K562 (cell line): ENCODE measurements around the gene ANK3. TPM values are rescaled to one million over a fixed set of nuclear protein-coding genes. Genes with fewer than 3 reads are reported as not detected.
A peak's percentile ranks its signal among the peaks of the same experiment; 100 is the strongest.

Experiments
- CREBBP ChIP-seq: IDR thresholded peaks from one replicate; pipeline ENCODE4 v1.6.1; 2012; ENCODE audit warnings: low read depth, mild to moderate bottlenecking, control low read depth, inconsistent platforms, low read length
- FOSL1 ChIP-seq: fragments of 200-800 bp; sonication (Bioruptor generic); conservative IDR thresholded peaks from 2 replicates; pipeline ENCODE4 v1.6.1; 2016; ENCODE audit warnings: missing genetic modification characterization, missing compliant biosample characterization
- HDAC2 ChIP-seq: fragments of 450-650 bp; IDR thresholded peaks from 2 replicates; pipeline ENCODE4 v1.6.1; 2016; ENCODE audit warnings: mild to moderate bottlenecking
- HDAC8 ChIP-seq: fragments of 450-650 bp; IDR thresholded peaks from 2 replicates; pipeline ENCODE4 v1.6.1; 2016; ENCODE audit warnings: mild to moderate bottlenecking, missing genetic modification characterization, moderate library complexity, missing compliant biosample characterization
- ILF3 ChIP-seq: fragments of 450-650 bp; IDR thresholded peaks from 2 replicates; pipeline ENCODE4 v1.6.1; 2018; ENCODE audit warnings: antibody characterized with exemption, mild to moderate bottlenecking, moderate library complexity, borderline replicate concordance
- MCM7 ChIP-seq, 2 experiments: fragments of 450-650 bp; IDR thresholded peaks; 2 replicates each; pipeline ENCODE4 v1.6.1; 2016 to 2018
- MEIS2 ChIP-seq: fragments of 450-650 bp; IDR thresholded peaks from 2 replicates; pipeline ENCODE4 v1.6.1; 2014; ENCODE audit warnings: mild to moderate bottlenecking; ENCODE audit not compliant: partially characterized antibody
- MTF1 ChIP-seq: fragments of 250-450 bp; sonication (Bioruptor Pico); IDR thresholded peaks from 2 replicates; pipeline ENCODE4 v1.9.0; 2021; ENCODE audit warnings: moderate library complexity, mild to moderate bottlenecking, inconsistent platforms, borderline replicate concordance
- NFIC ChIP-seq: fragments of 450-650 bp; IDR thresholded peaks from 2 replicates; pipeline ENCODE4 v1.6.1; 2017; ENCODE audit warnings: mild to moderate bottlenecking, inconsistent platforms
- NFYB ChIP-seq: IDR thresholded peaks from 2 replicates; pipeline ENCODE4 v1.6.1; 2011; ENCODE audit warnings: mild to moderate bottlenecking, moderate library complexity; ENCODE audit not compliant: insufficient read length; ENCODE audit errors: extremely low read depth
- RAD51 ChIP-seq: fragments of 450-650 bp; IDR thresholded peaks from 2 replicates; pipeline ENCODE4 v1.7.1; 2016; ENCODE audit warnings: low read depth, mild to moderate bottlenecking, borderline replicate concordance
- SAP30 ChIP-seq: fragments of 200-600 bp; sonication (generic); IDR thresholded peaks from 2 replicates; pipeline ENCODE4 v1.6.1; 2012; ENCODE audit warnings: borderline replicate concordance, low read depth, mild to moderate bottlenecking, moderate library complexity, low read length, control low read depth, inconsistent platforms; ENCODE audit not compliant: insufficient read depth, poor library complexity, severe bottlenecking
- SMARCE1 ChIP-seq: fragments of 450-650 bp; IDR thresholded peaks from 2 replicates; pipeline ENCODE4 v1.7.1; 2016; ENCODE audit warnings: mild to moderate bottlenecking
- ZC3H8 ChIP-seq: fragments of 450-650 bp; IDR thresholded peaks from 2 replicates; pipeline ENCODE4 v1.6.1; 2017
- ZNF764 ChIP-seq: fragments of 250-450 bp; sonication (Bioruptor Pico); IDR thresholded peaks from 2 replicates; pipeline ENCODE4 v1.4.0; 2020; ENCODE audit warnings: low read depth, mild to moderate bottlenecking, moderate library complexity
- polyA plus RNA-seq, 8 experiments: library from polyadenylated mRNA; depleted of rRNA in 4 of 8; stranded (reverse) in 5 of 8; unstranded in 3 of 8; fragments of >200 nt; fragmentation: Nextera tagmentation in 2 of 8; fragmentation: Illumina TruSeq in 1 of 8; extraction: Ambion mirVana in 2 of 8; extraction: Trizol in 1 of 8; gene quantifications; 2 replicates each; pipeline versions ENCODE4 v1.2.1 to v1.2.3, GENCODE V29; 2011 to 2014; ENCODE audit warnings: inconsistent platforms in 1 of 8, missing spikeins in 1 of 8
- total RNA-seq, 7 experiments: library from RNA; depleted of rRNA in 6 of 7; stranded (reverse); fragments of >200 nt in 6 of 7; fragmentation: Illumina TruSeq in 2 of 7; extraction: Trizol in 2 of 7; gene quantifications; 2 replicates each; pipeline versions ENCODE4 v1.2.1 to v1.2.3, GENCODE V29; 2011 to 2021; ENCODE audit warnings: low replicate concordance in 1 of 7
- TF ChIP-seq, protein P1 (sequence below), 2 experiments: fragments of 450-650 bp; IDR thresholded peaks; 2 replicates each; pipeline ENCODE4 v1.6.1; 2016; ENCODE audit warnings: mild to moderate bottlenecking in 2 of 2, borderline replicate concordance in 1 of 2, low read depth in 1 of 2, moderate library complexity in 1 of 2
- TF ChIP-seq, protein P2 (sequence below): fragments of 450-650 bp; IDR thresholded peaks from 2 replicates; pipeline ENCODE4 v1.6.1; 2016; ENCODE audit warnings: mild to moderate bottlenecking
- TF ChIP-seq, protein P3 (sequence below): fragments of 250-450 bp; sonication (Bioruptor Pico); IDR thresholded peaks from 2 replicates; pipeline ENCODE4 v1.5.0; 2021

The ANK3 gene
- total and polyA plus RNA-seq, 9 of the 15 experiments (the other 6 are each of a cell fraction or from before 2014, with no cell fraction given) = 10.0 to 32.3 (median 17.9) TPM

DNA sequence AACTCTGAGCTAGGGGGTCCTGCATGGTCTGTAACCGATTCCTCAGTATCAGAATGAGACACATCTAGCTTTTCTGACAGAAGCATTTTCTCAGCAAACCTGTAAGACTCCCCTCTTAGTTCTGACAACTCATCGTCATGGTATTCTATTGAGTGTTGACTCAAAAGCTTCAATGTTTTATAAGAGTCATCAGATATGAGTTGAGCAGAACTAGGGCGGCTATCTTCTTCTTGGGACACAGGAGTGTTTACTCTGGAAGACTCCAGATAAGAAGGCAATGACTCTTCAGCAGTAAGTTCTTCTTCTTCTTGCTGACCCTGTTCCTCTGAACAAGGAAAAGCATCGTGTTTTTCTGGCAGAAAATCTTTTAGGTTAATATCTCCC is 316.3 kb downstream of the ANK3 start (continued):
- TF ChIP-seq, protein P1, sequence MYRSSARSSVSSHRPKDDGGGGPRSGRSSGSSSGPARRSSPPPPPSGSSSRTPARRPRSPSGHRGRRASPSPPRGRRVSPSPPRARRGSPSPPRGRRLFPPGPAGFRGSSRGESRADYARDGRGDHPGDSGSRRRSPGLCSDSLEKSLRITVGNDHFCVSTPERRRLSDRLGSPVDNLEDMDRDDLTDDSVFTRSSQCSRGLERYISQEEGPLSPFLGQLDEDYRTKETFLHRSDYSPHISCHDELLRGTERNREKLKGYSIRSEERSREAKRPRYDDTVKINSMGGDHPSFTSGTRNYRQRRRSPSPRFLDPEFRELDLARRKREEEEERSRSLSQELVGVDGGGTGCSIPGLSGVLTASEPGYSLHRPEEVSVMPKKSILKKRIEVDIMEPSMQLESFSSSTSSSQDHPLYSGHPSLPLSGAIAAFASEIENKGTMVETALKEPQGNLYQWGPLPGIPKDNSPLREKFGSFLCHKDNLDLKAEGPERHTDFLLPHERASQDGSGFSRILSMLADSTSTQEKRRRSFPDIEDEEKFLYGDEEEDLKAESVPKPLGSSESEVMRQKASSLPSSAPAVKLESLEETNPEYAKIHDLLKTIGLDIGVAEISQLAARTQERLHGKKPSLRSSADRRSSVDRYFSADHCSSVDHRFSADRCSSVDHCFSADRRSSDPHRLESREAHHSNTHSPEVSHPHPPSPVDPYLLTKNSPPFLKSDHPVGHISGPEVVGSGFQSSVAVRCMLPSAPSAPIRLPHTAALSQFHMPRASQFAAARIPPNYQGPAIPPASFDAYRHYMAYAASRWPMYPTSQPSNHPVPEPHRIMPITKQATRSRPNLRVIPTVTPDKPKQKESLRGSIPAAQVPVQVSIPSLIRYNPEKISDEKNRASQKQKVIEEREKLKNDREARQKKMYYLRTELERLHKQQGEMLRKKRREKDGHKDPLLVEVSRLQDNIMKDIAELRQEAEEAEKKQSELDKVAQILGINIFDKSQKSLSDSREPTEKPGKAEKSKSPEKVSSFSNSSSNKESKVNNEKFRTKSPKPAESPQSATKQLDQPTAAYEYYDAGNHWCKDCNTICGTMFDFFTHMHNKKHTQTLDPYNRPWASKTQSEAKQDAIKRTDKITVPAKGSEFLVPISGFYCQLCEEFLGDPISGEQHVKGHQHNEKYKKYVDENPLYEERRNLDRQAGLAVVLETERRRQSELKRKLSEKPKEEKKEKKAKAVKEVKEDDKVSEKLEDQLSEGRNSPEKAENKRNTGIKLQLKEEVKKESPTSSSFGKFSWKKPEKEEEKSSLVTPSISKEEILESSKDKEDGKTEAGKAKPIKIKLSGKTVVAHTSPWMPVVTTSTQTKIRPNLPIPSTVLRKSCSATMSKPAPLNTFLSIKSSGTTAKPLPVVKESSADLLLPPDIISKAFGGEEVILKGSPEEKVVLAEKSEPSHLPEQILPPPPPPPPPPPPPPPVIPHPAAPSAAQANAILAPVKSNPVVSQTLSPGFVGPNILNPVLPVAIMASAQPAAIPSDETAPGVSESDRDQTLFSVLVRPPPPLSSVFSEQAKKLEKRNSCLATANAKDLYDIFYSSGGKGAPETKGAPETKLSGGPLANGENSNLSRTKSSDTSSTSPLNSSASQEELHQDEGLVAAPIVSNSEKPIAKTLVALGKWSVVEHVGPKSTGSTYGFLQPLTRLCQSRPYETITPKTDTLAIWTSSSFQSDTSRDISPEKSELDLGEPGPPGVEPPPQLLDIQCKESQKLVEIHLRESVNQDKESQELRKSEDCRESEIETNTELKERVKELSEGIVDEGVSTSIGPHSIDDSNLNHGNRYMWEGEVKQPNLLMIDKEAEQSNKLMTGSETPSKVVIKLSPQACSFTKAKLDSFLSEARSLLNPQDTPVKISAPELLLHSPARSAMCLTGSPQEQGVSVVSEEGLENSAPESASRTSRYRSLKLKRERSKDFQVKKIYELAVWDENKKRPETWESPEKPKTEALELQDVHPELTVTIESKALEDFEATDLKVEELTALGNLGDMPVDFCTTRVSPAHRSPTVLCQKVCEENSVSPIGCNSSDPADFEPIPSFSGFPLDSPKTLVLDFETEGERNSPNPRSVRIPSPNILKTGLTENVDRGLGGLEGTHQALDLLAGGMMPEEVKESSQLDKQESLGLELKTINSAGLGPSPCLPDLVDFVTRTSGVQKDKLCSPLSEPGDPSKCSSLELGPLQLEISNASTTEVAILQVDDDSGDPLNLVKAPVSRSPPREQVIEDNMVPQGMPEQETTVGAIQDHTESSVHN (IDR thresholded peaks at IDR 0.05; ENCODE audit: borderline replicate concordance in 1 of 2, low read depth in 1 of 2) = no peak
- TF ChIP-seq, protein P2, sequence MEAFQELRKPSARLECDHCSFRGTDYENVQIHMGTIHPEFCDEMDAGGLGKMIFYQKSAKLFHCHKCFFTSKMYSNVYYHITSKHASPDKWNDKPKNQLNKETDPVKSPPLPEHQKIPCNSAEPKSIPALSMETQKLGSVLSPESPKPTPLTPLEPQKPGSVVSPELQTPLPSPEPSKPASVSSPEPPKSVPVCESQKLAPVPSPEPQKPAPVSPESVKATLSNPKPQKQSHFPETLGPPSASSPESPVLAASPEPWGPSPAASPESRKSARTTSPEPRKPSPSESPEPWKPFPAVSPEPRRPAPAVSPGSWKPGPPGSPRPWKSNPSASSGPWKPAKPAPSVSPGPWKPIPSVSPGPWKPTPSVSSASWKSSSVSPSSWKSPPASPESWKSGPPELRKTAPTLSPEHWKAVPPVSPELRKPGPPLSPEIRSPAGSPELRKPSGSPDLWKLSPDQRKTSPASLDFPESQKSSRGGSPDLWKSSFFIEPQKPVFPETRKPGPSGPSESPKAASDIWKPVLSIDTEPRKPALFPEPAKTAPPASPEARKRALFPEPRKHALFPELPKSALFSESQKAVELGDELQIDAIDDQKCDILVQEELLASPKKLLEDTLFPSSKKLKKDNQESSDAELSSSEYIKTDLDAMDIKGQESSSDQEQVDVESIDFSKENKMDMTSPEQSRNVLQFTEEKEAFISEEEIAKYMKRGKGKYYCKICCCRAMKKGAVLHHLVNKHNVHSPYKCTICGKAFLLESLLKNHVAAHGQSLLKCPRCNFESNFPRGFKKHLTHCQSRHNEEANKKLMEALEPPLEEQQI = 0 out of 2 replicates have a peak, but pooled peaks have one; percentile 57
- TF ChIP-seq FOSL1 = peak; percentile 92
- TF ChIP-seq MCM7 (IDR thresholded peaks at IDR 0.05) = no peak
- no peak; the same call in 1 of the 2 replicates for TF ChIP-seq NFIC
- TF ChIP-seq CREBBP = no peak
- no peak for TF ChIP-seq NFYB
- peak; percentile 76; the same call in 1 of the 2 replicates for TF ChIP-seq HDAC2
- no peak for TF ChIP-seq ZNF764 (CRISPR knock-in tag)
- TF ChIP-seq RAD51 = no peak
- no peak for TF ChIP-seq MTF1
- no peak for TF ChIP-seq SAP30
- TF ChIP-seq, protein P3, sequence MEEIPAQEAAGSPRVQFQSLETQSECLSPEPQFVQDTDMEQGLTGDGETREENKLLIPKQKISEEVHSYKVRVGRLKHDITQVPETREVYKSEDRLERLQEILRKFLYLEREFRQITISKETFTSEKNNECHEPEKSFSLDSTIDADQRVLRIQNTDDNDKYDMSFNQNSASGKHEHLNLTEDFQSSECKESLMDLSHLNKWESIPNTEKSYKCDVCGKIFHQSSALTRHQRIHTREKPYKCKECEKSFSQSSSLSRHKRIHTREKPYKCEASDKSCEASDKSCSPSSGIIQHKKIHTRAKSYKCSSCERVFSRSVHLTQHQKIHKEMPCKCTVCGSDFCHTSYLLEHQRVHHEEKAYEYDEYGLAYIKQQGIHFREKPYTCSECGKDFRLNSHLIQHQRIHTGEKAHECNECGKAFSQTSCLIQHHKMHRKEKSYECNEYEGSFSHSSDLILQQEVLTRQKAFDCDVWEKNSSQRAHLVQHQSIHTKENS (CRISPR knock-in tag) = no peak
- peak; percentile 87 for TF ChIP-seq SMARCE1
- TF ChIP-seq MEIS2 = peak; percentile 24
- TF ChIP-seq ILF3 = no peak
- no peak for TF ChIP-seq ZC3H8
- TF ChIP-seq HDAC8 (tag) = no peak
